HFF-Myc (cell line): ENCODE measurements around the gene ROBO1.
"Not testable (repeated sequence)": the region's sequence is repeated elsewhere in the genome, so short reads cannot be mapped to it uniquely, and the experiment has no call there.

ENCODE experiments used
- DNase-seq: peaks from one replicate; pipeline ENCODE4 v3.0.0-alpha.2; 2011; ENCODE audit warnings: low read depth; ENCODE audit errors: extremely low read depth
- H3K4me3 ChIP-seq: replicated peaks from 2 replicates; pipeline ENCODE4 v1.5.1; 2011; ENCODE audit warnings: low read depth, mild to moderate bottlenecking, control low read depth, low read length
- TF ChIP-seq, protein P1 (sequence below): IDR thresholded peaks from 2 replicates; pipeline ENCODE4 v1.5.1; 2012; ENCODE audit warnings: mild to moderate bottlenecking, low read depth, low read length, control low read depth; ENCODE audit errors: missing control alignments

ROBO1 gene

DNA sequence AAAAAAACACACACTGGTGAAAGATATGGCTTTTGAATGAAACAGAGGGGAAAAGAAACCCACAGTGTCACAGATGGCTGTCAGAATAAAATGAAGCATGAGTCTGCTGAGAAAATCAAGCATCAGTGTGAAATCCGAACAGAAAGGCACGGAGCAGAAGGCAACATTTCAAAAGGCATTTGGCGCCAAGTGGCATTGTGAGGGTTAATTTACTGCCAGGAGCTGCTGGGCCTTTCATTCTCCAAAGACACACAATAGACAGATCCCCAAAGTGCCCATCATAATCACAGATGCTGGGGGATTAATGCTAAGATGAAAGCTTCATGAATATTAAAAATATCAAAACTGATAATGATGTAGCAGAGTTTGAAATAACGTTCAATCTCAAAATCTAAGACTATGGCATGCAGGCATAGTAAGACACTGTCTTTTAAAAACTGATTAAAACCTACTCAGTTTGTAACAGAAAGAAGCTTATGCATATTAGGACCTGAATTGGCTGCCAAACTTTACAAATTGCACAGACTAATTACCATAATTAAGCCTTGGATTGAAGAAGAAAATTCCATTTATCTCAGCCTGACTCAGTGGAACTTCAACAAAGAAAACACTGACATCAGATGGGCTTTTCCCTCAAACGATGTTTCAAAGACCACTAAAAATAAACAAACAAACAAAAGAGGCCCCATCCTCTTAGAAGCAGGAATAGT, 589.2 kb downstream of the ROBO1 start:
- H3K4me3 ChIP-seq = no peak overlapping the region
- no peak for DNase-seq
- TF ChIP-seq, protein P1, sequence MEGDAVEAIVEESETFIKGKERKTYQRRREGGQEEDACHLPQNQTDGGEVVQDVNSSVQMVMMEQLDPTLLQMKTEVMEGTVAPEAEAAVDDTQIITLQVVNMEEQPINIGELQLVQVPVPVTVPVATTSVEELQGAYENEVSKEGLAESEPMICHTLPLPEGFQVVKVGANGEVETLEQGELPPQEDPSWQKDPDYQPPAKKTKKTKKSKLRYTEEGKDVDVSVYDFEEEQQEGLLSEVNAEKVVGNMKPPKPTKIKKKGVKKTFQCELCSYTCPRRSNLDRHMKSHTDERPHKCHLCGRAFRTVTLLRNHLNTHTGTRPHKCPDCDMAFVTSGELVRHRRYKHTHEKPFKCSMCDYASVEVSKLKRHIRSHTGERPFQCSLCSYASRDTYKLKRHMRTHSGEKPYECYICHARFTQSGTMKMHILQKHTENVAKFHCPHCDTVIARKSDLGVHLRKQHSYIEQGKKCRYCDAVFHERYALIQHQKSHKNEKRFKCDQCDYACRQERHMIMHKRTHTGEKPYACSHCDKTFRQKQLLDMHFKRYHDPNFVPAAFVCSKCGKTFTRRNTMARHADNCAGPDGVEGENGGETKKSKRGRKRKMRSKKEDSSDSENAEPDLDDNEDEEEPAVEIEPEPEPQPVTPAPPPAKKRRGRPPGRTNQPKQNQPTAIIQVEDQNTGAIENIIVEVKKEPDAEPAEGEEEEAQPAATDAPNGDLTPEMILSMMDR = no peak

DNA sequence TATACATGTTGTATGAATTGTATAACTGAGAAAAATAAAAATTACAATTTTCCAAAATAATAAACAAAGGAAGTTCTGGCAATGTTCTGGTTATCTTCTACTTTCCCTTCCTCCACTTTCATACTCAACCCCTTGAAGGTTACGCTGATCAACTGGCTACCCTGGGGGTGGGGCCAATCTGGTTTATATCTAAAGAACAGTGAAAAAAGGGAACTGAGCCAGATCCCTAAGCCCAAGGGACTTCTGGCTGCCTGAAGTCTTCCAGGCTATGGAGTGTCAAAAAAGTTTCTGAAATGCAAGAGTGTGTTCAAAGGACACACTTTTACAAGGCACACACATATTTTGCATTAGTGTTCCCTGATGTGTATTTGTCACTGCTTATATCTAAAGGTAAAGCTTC, 591.9 kb downstream of the ROBO1 start:
- TF ChIP-seq, protein P1 = no peak
- DNase-seq = no peak
- no peak overlapping the region for H3K4me3 ChIP-seq

DNA sequence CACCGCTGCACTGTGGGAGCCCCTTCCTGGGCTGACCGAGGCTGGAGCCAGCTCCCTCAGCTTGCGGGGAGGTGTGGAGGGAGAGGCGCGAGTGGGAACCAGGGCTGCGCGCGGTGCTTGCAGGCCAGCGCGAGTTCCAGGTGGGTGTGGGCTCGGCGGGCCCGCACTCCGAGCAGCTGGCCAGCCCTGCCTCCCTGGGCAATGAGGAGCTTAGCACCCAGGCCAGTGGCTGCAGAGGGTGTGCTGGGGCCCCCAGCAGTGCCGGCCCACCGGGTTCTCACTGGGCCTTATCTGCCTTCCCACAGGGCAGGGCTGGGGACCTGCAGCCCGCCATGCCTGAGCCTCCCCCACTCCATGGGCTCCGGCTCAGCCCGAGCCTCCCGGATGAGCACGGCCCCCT, 594.5 kb downstream of the ROBO1 start:
- H3K4me3 ChIP-seq, DNase-seq: not testable (repeated sequence)

- TF ChIP-seq, protein P1 = no peak
- no peak for DNase-seq
- no peak overlapping the region for H3K4me3 ChIP-seq
These were observed 595.6 kb downstream of the ROBO1 start for GRCh38 chr3:79172241-79172640.

DNA sequence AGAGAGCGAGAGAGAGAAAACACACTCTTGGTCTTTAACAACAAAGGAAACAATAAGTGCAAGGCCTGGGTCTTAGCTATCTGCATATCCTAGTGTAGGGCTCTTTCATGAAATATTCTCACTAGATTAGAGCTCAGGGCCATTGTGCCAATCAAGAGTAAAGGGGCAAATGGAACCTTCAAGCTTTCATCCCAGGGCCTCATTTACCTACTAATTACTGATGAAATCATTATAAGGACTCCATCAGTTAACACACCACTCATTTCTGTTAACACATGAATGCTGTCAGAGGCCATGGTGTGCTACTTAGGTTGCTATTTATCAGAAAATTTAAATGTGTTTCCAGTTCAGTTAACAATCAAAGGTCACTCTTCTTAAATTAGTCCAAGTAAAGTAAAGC, 597.8 kb downstream of the ROBO1 start:
- TF ChIP-seq, protein P1 = no peak
- DNase-seq = no peak
- no peak overlapping the region for H3K4me3 ChIP-seq

DNA sequence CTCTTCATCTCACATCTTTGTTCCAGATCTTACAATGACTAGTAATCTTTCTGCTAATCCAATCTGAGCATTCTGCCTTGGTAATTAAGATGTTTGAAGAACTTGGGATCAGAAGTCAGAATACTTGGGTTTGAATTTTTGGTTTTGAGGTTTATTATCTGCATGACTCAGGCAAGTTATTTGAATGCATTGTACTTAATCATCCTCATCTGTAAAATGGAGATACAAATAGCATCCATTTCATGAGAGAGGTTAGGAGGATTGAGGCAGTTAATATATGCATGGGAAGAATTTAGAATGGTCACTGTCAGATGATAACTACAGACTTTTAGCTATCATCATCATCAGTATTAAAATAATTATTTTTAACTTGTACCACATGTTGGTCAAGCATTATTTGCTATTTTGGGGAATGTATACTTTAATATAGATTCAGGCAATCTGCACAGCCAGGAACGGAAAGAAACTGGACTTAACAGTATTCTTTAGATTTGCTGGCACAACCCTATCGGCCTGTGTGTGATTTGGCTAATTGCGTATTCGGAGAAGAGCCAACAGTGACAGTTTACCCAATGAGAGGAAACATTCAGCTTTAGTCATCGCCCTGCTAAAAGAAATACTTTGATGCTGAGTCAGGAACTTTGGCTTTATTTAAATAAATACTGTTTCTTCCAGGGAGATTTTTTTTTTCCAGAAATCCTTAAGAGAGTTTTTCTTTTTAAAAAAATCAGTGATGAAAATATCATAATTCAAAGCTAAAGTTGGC, 600.0 kb downstream of the ROBO1 start:
- DNase-seq = peak; percentile 95
- TF ChIP-seq, protein P1 = no peak
- no peak overlapping the region for H3K4me3 ChIP-seq

DNA sequence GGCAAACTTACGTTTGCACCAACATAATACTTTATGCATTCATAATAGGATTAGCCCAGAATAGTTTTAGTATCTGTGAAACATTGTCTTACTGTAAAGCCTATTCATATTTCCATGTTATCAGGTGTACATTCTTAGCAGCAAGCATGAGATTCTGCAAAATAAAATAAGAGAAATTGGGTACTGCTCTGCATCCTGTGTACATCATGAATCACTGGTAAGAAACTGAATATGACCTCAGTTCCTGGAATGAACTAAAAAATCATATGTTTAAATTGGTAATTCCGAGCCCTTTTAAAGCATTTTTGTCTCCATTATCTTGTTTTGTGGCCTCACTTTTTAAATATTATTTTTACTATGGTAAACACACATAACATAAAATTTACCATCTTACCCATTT, 605.1 kb downstream of the ROBO1 start:
- TF ChIP-seq, protein P1 = no peak
- DNase-seq = no peak
- H3K4me3 ChIP-seq = no peak overlapping the region
